Keratinocyte (primary cell): ENCODE results near the gene EPHA2. TPM values are rescaled to one million over a fixed set of nuclear protein-coding genes. Genes with fewer than 3 reads are reported as not detected.

ENCODE experiments used
- DNase-seq: peaks from one replicate; pipeline ENCODE4 v3.0.0-alpha.2; 2011; ENCODE audit warnings: low read depth, missing footprints, low spot score
- FAIRE-seq: peaks from 2 replicates; lab custom pipeline; 2011; peaks lifted over from hg19 to GRCh38; lab: Jason Lieb, UNC
- H2AFZ ChIP-seq: 2 replicates; pipeline ENCODE4 v1.6.0; 2012; ENCODE audit warnings: low read length, control low read depth, inconsistent platforms; ENCODE audit not compliant: control insufficient read depth
- H3K27ac ChIP-seq: 2 replicates; pipeline ENCODE4 v1.5.1; 2011; ENCODE audit warnings: low read length; ENCODE audit not compliant: control insufficient read depth, insufficient read depth
- H3K27me3 ChIP-seq: 3 replicates; pipeline ENCODE4 v1.6.0; 2011; ENCODE audit warnings: low read length; ENCODE audit not compliant: control insufficient read depth, insufficient read depth; ENCODE audit errors: extremely low read depth
- H3K36me3 ChIP-seq, 2 experiments: 2 replicates in 1 of 2; 3 replicates in 1 of 2; pipeline ENCODE4 v1.5.1; 2011; ENCODE audit warnings: low read length in 2 of 2, mild to moderate bottlenecking in 1 of 2; ENCODE audit not compliant: control insufficient read depth in 2 of 2, insufficient read depth in 2 of 2; ENCODE audit errors: extremely low read depth in 1 of 2
- H3K4me1 ChIP-seq: 3 replicates; pipeline ENCODE4 v1.5.1; 2011; ENCODE audit warnings: low read length; ENCODE audit not compliant: control insufficient read depth, insufficient read depth; ENCODE audit errors: extremely low read depth
- H3K4me2 ChIP-seq: 3 replicates; pipeline ENCODE4 v1.6.0; 2011; ENCODE audit warnings: low read depth, low read length; ENCODE audit not compliant: control insufficient read depth, insufficient read depth; ENCODE audit errors: extremely low read depth
- H3K4me3 ChIP-seq, 3 experiments: fragments of 200-600 bp in 1 of 3; sonication (generic) in 1 of 3; 2 replicates in 2 of 3; 3 replicates in 1 of 3; pipeline ENCODE4 v1.5.1; 2011 to 2016; ENCODE audit warnings: low read length in 3 of 3, mild to moderate bottlenecking in 3 of 3, control low read depth in 2 of 3, inconsistent platforms in 1 of 3, low read depth in 1 of 3, mixed read lengths in 1 of 3, mixed run types in 1 of 3, moderate library complexity in 1 of 3; ENCODE audit not compliant: control insufficient read depth in 2 of 3, insufficient read depth in 2 of 3; ENCODE audit errors: extremely low read depth in 1 of 3
- H3K79me2 ChIP-seq: 2 replicates; pipeline ENCODE4 v1.6.0; 2012; ENCODE audit warnings: low read length; ENCODE audit not compliant: control insufficient read depth, insufficient read depth
- H3K9ac ChIP-seq: 3 replicates; pipeline ENCODE4 v1.6.0; 2011; ENCODE audit warnings: low read length; ENCODE audit not compliant: control insufficient read depth, insufficient read depth; ENCODE audit errors: extremely low read depth
- H3K9me1 ChIP-seq: 3 replicates; pipeline ENCODE4 v1.6.0; 2011; ENCODE audit warnings: low read length; ENCODE audit not compliant: control insufficient read depth, insufficient read depth; ENCODE audit errors: extremely low read depth
- H3K9me3 ChIP-seq: 2 replicates; pipeline ENCODE4 v1.5.1; 2012; ENCODE audit warnings: low read depth, low read length; ENCODE audit not compliant: control insufficient read depth
- H4K20me1 ChIP-seq: 3 replicates; pipeline ENCODE4 v1.6.0; 2011; ENCODE audit warnings: low read length; ENCODE audit not compliant: control insufficient read depth, insufficient read depth; ENCODE audit errors: extremely low read depth
- EZH2 ChIP-seq: IDR thresholded peaks from one replicate; pipeline ENCODE4 v1.6.1; 2012; ENCODE audit warnings: inconsistent platforms, mild to moderate bottlenecking, low read length, moderate library complexity
- dilution Hi-C: fragments of 300-500 bp; cut with MboI; formaldehyde crosslinking; loops from one replicate; pipeline ENCODE4 v1.7.0; 2020; ENCODE audit warnings: low sequenced_read_pairs; ENCODE audit not compliant: extremely low pct_ligation_motif_present
- polyA plus RNA-seq, 5 experiments: library from polyadenylated mRNA; depleted of rRNA in 3 of 5; stranded (reverse) in 3 of 5; stranded (forward) in 1 of 5; unstranded in 1 of 5; fragments of >200 nt; gene quantifications; 1 replicate in 1 of 5; 2 replicates in 3 of 5; 3 replicates in 1 of 5; pipeline versions ENCODE4 v1.2.1 to v1.2.3, GENCODE V29; 2011 to 2012; ENCODE audit warnings: missing spikeins in 2 of 5, low read depth in 1 of 5, low replicate concordance in 1 of 5
- TF ChIP-seq, protein P1 (sequence below), 3 experiments: IDR thresholded peaks in 1 of 3; conservative IDR thresholded peaks in 1 of 3; optimal IDR thresholded peaks in 1 of 3; 2 replicates in 2 of 3; 3 replicates in 1 of 3; pipeline versions ENCODE3 to v1.5.1; 2011; ENCODE audit warnings: low read length in 3 of 3, mild to moderate bottlenecking in 3 of 3, moderate library complexity in 2 of 3, control low read depth in 1 of 3, inconsistent platforms in 1 of 3; ENCODE audit not compliant: insufficient read depth in 2 of 3; ENCODE audit errors: extremely low read depth in 1 of 3

Gene EPHA2
- polyA plus RNA-seq, 1 donor (not counting 4 experiments of a cell fraction or from before 2014, with no cell fraction given), result 55.6 TPM

DNA sequence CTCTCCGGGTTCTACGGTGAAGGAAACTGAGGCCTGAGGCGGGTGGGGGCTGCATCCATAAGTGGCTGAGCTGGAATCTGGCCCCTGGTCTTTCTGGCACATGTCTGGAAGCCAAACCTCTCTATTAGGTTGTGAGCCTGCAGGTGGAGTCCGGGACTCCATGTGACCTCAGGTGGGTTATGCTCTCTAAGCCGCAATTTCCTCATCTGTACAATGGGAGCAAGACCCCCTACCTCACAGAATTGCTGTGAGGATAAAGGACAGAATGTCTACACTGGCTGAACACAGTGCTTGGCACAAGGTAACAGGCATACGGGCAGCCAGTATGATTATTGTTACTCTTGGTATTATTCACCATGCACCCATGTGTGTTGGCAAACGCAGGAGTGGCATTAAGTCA is 6.7 kb downstream of the EPHA2 start:
- Histone ChIP-seq H3K9me3 (no peaks in the 10 kb centered on the region), H3K4me3 (peak overlapping the region in 1 of 3 experiments; percentile 26), H3K27me3 (no peaks in the 10 kb centered on the region), H4K20me1 (peaks cover 63% of the 10 kb centered on the region), H3K27ac (no peak overlapping the region), H3K36me3 (peaks cover 32 to 93% of the 10 kb centered on the region in 2 experiments), H3K4me2 (peak overlapping the region; percentile 75), H3K9me1 (peaks cover 3% of the 10 kb centered on the region), H2AFZ (no peak overlapping the region), H3K4me1 (peaks cover 83% of the 10 kb centered on the region), H3K9ac (peak overlapping the region; percentile 2), H3K79me2 (peaks cover 94% of the 10 kb centered on the region)
- dilution Hi-C loops, result no loop called here
- no peak for DNase-seq
- no peak for FAIRE-seq
- TF ChIP-seq EZH2, result no peak
- TF ChIP-seq, protein P1, sequence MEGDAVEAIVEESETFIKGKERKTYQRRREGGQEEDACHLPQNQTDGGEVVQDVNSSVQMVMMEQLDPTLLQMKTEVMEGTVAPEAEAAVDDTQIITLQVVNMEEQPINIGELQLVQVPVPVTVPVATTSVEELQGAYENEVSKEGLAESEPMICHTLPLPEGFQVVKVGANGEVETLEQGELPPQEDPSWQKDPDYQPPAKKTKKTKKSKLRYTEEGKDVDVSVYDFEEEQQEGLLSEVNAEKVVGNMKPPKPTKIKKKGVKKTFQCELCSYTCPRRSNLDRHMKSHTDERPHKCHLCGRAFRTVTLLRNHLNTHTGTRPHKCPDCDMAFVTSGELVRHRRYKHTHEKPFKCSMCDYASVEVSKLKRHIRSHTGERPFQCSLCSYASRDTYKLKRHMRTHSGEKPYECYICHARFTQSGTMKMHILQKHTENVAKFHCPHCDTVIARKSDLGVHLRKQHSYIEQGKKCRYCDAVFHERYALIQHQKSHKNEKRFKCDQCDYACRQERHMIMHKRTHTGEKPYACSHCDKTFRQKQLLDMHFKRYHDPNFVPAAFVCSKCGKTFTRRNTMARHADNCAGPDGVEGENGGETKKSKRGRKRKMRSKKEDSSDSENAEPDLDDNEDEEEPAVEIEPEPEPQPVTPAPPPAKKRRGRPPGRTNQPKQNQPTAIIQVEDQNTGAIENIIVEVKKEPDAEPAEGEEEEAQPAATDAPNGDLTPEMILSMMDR (optimal IDR thresholded peaks at IDR 0.05 in 1 of 3, IDR thresholded peaks at IDR 0.05 in 1 of 3, conservative IDR thresholded peaks at IDR 0.05 in 1 of 3; ENCODE audit: extremely low read depth in 1 of 3, insufficient read depth in 2 of 3, low read length in 3 of 3), result no peak

DNA sequence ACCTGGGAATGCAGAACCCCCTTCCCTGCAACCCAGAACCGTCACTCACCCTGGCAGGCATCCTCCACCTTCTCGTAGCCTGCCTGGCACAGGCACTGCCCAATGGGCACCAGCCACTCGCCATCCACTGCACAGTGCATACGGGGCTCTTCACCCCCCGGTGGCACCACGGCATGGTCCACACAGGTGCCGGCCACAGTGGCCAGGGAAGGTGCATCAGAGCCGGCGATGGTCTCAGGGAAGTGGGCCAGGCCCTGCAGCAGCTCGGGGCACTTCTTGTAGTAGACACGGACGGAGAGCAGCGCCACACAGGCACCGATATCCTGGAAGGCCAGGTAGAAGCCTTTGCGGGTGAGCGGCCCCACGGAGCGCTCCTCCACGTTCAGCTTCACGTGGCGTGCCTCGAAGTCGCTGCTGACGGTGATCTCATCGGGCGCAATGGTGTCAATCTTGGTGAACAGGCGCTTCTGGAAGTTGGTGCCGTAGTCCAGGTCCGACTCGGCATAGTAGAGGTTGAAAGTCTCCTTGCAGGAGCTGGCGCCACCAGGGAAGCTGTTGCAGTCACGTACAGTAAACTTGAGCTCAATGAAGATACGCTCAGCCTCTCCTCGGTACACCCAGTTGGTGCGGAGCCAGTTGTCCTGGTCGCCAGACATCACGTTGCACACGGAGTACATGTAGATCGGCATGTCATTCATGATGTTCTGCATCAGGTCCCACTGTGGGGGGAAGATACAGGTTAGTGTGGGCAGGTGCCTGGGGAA is 7.4 kb downstream of the EPHA2 start:
- no peak overlapping the region for H3K9ac ChIP-seq
- DNase-seq (no peak), FAIRE-seq (no peak)
- no peaks in the 10 kb centered on the region for H3K9me3 ChIP-seq
- H2AFZ ChIP-seq, result no peak overlapping the region
- peaks cover 89% of the 10 kb centered on the region for H3K4me1 ChIP-seq
- H3K4me3 ChIP-seq, result peak overlapping the region in 2 of 3 experiments; percentile 5 to 26
- peaks cover 4% of the 10 kb centered on the region for H3K9me1 ChIP-seq
- TF ChIP-seq, protein P1 (optimal IDR thresholded peaks at IDR 0.05 in 1 of 3, IDR thresholded peaks at IDR 0.05 in 1 of 3, conservative IDR thresholded peaks at IDR 0.05 in 1 of 3; ENCODE audit: extremely low read depth in 1 of 3, insufficient read depth in 2 of 3, low read length in 3 of 3), result no peak
- TF ChIP-seq EZH2, result no peak
- no peaks in the 10 kb centered on the region for H3K27me3 ChIP-seq
- peaks cover 30 to 92% of the 10 kb centered on the region in 2 experiments for H3K36me3 ChIP-seq
- peak overlapping the region; percentile 75 for H3K4me2 ChIP-seq
- H3K27ac ChIP-seq, result no peak overlapping the region
- peaks cover 60% of the 10 kb centered on the region for H4K20me1 ChIP-seq
- dilution Hi-C loops, result no loop called here
- H3K79me2 ChIP-seq, result peaks cover 94% of the 10 kb centered on the region
